ENCODE measurements around the gene TET2.

GRCh38 chr4:105318486-105318885, 171.8 kb downstream of the TET2 start:
- TF ChIP-seq, protein P1, sequence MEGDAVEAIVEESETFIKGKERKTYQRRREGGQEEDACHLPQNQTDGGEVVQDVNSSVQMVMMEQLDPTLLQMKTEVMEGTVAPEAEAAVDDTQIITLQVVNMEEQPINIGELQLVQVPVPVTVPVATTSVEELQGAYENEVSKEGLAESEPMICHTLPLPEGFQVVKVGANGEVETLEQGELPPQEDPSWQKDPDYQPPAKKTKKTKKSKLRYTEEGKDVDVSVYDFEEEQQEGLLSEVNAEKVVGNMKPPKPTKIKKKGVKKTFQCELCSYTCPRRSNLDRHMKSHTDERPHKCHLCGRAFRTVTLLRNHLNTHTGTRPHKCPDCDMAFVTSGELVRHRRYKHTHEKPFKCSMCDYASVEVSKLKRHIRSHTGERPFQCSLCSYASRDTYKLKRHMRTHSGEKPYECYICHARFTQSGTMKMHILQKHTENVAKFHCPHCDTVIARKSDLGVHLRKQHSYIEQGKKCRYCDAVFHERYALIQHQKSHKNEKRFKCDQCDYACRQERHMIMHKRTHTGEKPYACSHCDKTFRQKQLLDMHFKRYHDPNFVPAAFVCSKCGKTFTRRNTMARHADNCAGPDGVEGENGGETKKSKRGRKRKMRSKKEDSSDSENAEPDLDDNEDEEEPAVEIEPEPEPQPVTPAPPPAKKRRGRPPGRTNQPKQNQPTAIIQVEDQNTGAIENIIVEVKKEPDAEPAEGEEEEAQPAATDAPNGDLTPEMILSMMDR (conservative IDR thresholded peaks at IDR 0.05; ENCODE audit: low read depth, low read length) = no peak
- TF ChIP-seq POLR2A (IDR thresholded peaks at IDR 0.05; ENCODE audit: low read depth, low read length) = no peak
- no peak for TF ChIP-seq MAZ (IDR thresholded peaks at IDR 0.05; ENCODE audit: borderline replicate concordance, low read depth, low read length)
- no peak for TF ChIP-seq ELK1 (IDR thresholded peaks at IDR 0.05; ENCODE audit: borderline replicate concordance, low read depth, low read length)
- TF ChIP-seq SMC3 (IDR thresholded peaks at IDR 0.05; ENCODE audit: low read depth, low read length) = no peak
- TF ChIP-seq RFX5 (IDR thresholded peaks at IDR 0.05; ENCODE audit: low read depth, low read length) = no peak
- no peak for TF ChIP-seq MXI1 (IDR thresholded peaks at IDR 0.05; ENCODE audit: borderline replicate concordance, low read depth, low read length)
- TF ChIP-seq USF2 (IDR thresholded peaks at IDR 0.05; ENCODE audit: low read depth, low read length) = no peak
- TF ChIP-seq CEBPB (IDR thresholded peaks at IDR 0.05; ENCODE audit: low read depth, low read length) = no peak
